Measurements from ENCODE around the gene USF2.
"Not testable (repeated sequence)": the region's sequence is repeated elsewhere in the genome, so short reads cannot be mapped to it uniquely, and the experiment has no call there.

Gene USF2

GRCh38 chr19:35279985-35280821 lies 11.4 kb downstream of the USF2 start:
- in situ Hi-C loops (cut with MboI; ENCODE audit: low sequenced_read_pairs) = no loop called here

DNA sequence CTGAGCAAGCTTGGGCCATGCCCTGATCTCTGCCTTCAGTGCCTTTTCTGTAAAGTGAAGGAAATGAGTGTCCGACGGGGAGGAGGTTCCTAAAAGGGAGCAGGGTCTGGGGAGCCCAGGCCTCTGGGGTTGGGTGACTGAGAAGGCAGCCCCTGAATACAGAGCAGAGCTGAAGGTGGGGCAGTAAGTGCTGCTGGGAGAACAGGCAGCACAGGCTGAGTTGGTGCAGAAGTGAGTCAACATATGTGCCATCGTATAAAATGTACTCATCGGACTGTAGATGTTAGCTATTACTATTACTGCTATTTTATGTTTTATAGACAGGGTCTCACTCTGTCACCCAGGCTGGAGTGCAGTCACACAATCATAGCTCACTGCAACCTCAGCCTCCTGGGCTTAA lies 12.5 kb downstream of the USF2 start:
- in situ Hi-C loops (cut with MboI; ENCODE audit: low sequenced_read_pairs) = no loop called here

DNA sequence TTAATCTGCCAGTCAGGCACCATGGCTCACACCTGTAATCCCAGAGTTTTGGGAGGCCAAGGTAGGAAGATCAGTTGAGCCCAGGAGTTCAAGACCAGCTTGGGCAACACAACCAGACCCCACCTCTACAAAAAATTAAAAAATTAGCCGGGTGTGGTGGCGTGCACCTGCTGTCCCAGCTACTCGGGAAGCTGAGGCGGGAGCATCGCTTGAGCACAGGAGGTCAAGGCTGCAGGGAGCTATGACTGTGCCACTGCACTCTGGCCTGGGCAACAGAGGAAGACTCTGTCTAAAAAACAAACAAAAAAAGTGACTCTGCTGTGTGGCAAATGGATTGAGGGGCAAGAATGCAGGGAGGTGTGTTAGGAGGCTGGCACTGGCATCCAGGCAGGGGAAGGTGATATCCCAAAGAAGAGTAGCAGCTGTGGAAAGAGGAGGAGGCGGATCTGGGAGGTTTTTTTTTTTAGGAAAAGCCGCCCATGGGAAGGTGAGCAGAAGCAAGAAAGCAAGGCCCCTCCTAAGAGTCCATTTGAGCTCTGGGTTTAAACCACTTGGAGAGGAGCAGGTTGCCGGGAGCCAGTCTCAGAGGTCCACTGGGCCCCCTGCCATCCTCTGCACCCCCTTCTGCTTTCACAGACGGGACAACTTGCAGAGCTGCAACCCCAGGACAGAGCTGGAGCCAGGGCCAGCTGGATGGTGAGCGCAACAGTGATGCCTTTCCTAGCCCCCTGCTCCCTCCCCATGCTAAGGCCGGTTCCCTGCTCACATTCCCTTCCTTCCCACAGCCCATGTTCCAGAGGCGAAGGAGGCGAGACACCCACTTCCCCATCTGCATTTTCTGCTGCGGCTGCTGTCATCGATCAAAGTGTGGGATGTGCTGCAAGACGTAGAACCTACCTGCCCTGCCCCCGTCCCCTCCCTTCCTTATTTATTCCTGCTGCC lies 15.7 kb downstream of the USF2 start:
- in situ Hi-C loops (cut with MboI; ENCODE audit: low sequenced_read_pairs) = no loop called here

DNA sequence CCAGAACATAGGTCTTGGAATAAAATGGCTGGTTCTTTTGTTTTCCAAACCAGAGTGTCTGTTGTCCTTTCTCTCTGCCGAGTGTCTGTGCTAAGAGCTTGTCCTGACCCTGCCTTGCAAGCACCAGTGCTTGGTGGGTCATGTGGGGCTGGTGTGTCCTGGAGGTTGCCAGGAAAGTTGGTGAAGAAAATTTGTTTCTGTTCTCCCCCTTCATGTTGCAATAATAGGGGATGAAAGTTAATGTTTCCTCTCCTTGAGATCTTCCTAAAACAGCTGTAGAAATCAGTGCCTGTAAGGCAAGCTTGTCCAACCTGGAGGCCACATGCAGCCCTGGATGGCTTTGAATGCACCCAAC lies 16.3 kb downstream of the USF2 start:
- in situ Hi-C loops (cut with MboI; ENCODE audit: low sequenced_read_pairs) = no loop called here

GRCh38 chr19:35285465-35285864 lies 16.7 kb downstream of the USF2 start:
- in situ Hi-C loops (cut with MboI; ENCODE audit: low sequenced_read_pairs) = not testable (repeated sequence)

DNA sequence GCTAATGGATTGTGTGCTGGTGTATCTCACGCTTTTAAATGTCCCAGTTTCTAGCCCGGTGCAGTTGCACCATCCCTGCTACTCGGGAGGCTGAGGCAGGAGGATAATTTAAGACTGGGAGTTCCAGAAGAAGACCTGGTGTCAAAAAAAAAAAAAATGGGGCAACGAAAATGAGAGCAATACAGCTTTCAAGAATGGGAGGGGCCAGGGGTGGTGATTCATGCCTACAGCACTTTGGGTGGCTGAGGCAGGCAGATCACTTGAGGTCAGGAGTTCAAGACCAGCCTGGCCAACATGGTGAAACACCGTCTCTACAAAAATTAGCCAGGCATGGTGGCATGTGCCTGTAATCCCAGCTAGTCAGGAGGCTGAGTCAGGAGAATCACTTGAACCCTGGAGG lies 17.3 kb downstream of the USF2 start:
- in situ Hi-C loops (cut with MboI; ENCODE audit: low sequenced_read_pairs) = not testable (repeated sequence)

- in situ Hi-C loops (cut with MboI; ENCODE audit: low sequenced_read_pairs) = no loop called here
These were observed 19.0 kb downstream of the USF2 start for GRCh38 chr19:35287713-35288112.

DNA sequence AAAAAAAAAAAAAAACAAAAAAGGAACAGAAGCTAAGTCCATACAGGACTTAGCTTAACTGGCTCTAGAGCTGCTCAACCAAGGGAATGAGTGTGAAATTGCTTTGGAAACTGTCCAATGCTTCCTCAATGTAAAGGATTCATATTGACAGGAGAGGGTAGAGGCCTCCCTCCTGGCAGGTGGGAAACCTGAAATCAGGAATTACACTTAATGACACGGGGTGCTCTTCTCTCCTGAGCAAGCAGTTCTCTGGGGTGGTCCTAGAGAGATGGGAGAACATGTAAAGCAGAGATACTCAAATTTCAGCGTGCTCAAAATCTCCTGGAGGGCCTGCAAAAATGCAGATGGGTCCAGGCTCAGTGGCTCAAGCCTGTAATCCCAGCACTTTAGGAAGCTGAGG lies 19.6 kb downstream of the USF2 start:
- in situ Hi-C loops (cut with MboI; ENCODE audit: low sequenced_read_pairs) = no loop called here

GRCh38 chr19:35288906-35289305 lies 20.1 kb downstream of the USF2 start:
- in situ Hi-C loops (cut with MboI; ENCODE audit: low sequenced_read_pairs) = no loop called here

- in situ Hi-C loops (cut with MboI; ENCODE audit: low sequenced_read_pairs) = no loop called here
These were observed 21.8 kb downstream of the USF2 start for GRCh38 chr19:35290381-35291127.

DNA sequence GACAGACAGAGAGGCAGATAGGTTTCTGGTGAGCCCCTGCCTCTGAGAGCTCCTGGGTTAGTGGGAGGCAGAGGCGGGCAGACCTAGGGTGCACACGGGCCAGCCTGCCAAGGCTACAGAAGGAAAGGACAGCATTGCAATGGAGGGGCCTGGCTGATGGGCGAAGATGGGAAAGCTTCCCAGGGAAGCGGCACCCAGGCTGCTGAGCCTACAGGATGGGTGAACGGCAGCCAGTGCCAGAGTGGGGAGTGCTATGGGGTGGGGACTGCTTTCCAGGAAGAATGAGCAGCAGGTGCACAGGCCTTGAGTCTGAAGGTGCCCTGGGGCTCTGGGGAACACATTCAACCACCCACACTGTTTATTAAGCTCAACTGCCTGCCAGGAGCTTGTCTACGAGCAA lies 22.5 kb downstream of the USF2 start:
- in situ Hi-C loops (cut with MboI; ENCODE audit: low sequenced_read_pairs) = no loop called here

- in situ Hi-C loops (cut with MboI; ENCODE audit: low sequenced_read_pairs) = no loop called here
These were observed 23.2 kb downstream of the USF2 start, which contains the start of gene MAG for GRCh38 chr19:35291916-35292315. Gene MAG (plus strand): TSS chr19:35292161. CDS start chr19:35295409, 3,248 bp downstream.

GRCh38 chr19:35292421-35293362 lies 23.9 kb downstream of the USF2 start:
- in situ Hi-C loops (cut with MboI; ENCODE audit: low sequenced_read_pairs) = no loop called here

DNA sequence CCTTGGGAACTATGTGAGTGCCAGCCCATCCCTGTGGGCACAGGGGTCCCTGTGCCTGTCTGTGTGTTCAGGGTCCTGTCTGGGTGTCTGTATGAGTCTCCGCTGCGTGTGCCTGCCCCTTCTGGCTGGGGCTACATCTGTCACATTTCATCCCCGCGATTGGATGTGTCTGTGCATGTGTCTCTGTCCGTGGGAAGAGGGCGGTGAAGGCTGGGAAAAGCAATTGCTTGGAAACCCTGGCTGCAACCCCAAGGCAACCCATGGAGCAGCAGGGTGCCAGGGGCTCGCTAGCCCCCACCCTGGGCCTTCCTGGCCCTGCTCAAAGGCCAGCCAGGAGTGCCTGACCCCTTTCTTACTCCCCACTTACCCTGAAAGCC lies 24.6 kb downstream of the USF2 start:
- in situ Hi-C loops (cut with MboI; ENCODE audit: low sequenced_read_pairs) = no loop called here

DNA sequence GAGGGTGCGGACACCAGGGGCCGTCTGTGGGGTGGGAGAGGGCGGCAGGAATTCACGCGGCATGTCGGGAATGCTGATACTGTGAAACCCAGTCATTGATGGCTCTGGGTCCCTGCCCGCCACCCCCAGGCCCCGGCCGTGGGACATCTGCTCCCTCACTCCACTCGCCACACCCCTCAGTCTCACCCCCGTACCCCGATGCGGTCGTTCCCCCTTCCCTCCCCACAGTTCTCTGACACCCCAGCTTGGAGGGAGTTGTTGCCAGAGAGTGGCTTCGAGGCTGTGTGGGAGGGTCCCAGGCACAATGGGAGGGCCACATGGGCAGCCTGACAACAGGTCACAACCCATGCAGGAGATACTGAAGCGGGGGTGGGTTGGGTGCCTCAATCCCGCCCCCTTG lies 25.0 kb downstream of the USF2 start:
- in situ Hi-C loops (cut with MboI; ENCODE audit: low sequenced_read_pairs) = no loop called here

GRCh38 chr19:35294328-35294727 lies 25.6 kb downstream of the USF2 start:
- in situ Hi-C loops (cut with MboI; ENCODE audit: low sequenced_read_pairs) = no loop called here

DNA sequence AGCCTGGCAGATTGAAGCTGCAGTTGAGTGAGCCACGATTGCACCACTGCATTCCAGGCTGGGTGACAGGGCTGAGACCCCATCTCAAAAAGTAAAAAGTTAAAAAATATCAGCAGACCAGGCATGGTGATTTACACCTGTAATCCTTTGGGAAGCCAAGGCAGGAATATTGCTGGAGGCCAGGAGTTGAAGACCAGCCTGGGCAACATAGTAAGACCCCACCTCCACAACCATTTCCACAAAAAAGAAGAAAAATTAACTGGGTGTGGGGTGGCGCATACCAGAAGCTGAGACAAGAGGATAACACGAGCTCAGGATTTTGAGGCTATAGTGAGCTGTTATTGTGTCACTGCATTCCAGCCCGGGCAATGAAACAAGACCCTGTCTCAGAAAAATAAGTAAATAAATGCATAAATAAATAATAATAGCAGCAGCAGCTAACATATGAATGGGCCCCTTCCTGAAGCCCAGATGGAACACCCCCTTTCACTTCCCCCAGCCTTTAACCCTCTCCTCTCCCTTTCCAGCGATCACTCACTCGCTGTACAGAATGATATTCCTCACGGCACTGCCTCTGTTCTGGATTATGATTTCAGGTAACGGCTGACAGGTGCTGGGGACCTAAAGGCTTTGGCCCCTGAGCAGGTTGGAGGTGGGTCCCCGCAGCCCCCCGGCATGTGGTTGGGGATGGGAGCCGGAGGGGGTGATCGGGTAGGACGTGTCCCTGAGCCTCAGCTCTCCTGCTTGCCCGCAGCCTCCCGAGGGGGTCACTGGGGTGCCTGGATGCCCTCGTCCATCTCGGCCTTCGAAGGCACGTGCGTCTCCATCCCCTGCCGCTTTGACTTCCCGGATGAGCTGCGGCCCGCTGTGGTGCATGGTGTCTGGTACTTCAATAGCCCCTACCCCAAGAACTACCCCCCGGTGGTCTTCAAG lies 26.4 kb downstream of the USF2 start:
- in situ Hi-C loops (cut with MboI; ENCODE audit: low sequenced_read_pairs) = no loop called here

DNA sequence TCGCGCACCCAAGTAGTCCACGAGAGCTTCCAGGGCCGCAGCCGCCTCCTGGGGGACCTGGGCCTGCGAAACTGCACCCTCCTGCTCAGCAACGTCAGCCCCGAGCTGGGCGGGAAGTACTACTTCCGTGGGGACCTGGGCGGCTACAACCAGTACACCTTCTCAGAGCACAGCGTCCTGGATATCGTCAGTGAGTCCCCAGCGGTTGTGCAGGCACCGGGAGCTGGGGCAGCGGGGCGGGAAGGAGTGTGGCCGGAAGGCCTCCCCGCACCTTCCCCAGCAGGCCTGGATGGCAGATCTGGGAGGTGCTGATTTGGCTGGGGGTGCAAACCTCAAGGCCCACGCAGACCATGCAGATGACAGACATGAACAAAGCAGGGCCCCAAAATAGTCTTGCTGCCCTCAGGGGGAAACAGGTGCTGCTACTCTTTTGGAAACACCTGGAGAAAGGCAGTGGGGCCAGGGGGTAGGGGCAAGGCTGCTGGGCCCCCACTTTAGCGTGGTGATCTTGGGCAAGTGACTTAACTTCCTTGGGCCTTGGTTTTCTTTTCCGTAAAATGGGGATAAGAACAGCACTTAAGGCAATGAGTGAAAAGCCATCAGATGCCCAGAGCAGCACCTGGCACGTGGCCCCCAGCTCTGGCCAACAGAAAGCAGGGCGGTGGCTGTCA lies 27.2 kb downstream of the USF2 start:
- in situ Hi-C loops (cut with MboI; ENCODE audit: low sequenced_read_pairs) = no loop called here
